ENCODE results near the gene ADAMTS2.

The ADAMTS2 gene

DNA sequence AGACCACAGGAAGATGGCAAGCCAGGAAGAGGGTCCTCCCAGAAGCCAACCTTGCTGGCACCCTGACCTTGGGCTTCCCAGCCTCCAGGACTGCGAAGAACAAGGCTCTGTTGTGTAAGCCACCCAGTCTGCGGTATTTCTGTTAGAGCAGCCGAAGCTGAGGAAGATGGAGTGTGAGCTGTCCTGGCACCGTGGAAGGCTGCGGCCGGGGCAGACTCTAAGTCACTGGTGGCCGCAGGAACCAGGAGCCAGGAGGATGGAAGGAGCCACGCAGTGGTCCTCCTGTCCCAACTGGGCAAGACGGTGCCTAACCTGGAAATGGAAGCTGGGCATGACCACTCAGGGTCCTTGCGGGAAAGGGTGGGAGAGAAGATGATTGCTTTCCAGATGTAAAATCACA, 196.0 kb downstream of the ADAMTS2 start:
- DNase-seq (ENCODE audit: low read depth in 3 of 3, low spot score in 1 of 3) = no peak

DNA sequence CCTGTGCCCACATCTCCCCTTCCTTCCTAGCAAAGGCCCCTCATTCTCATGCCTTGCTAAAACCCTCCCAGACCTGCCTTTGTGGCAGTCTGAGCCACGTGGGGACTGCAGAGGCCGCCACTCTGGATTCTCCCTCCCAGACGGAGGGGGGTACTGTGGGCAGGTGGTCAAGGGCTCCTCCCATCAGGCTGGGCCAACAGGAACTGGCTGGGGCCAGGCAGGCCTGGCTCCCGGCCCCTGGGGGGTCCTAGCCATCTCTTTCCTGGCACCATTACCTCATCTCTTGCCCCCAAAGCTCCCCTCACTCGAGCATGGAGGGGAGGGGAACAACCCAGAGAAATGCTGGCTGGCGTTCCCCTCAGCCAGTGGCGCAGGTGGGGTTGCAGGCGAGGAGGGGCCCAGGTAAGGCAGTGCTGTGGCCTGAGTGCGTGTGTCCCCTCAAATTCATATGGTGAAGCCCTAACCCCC, 196.5 kb downstream of the ADAMTS2 start:
- DNase-seq (ENCODE audit: low read depth in 3 of 3, low spot score in 1 of 3) = no peak

- DNase-seq (ENCODE audit: low read depth in 3 of 3, low spot score in 1 of 3) = no peak
Measured at GRCh38 chr5:179147991-179148702, 197.1 kb downstream of the ADAMTS2 start.

DNA sequence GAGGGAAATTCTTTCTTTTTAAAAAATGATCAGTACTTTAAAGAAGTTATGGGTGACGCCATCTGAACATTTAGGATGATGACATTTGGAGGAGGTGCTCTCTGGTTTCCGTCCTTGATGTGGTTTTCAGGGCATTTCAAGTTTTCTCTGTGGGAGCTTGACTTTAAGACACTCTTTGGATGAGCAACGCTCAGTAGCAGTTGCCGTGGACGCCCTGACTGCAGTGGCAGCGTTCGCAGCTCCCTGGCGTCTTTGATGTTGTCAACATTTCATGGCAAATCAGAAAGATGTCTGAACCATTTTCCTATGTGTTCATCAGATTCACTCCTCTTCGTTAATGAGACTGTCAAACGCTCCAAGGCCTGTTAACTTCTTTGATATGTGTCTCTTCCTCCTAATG, 199.0 kb downstream of the ADAMTS2 start:
- DNase-seq (ENCODE audit: low read depth in 3 of 3, low spot score in 1 of 3) = peak in 1 of 3 donors; percentile 18

DNA sequence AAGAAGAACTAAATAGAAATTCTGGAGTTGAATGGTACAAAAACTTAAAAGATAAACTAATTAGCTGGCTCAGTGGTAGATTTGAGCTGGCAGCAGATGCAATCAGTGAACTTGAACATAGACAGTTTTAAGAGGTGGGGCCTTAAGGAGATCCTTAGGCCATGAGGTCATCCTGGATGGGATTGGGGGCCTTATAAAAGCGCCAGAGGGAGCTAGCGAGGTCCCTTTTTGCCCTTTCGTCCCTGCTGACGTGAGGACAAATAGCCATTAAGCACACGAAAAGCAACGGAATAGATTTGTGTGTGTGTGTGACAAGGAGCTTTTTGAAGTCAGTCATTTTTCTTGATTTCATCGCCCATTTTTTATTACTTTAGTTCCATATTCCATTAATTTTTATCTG, 201.8 kb downstream of the ADAMTS2 start:
- no peak for DNase-seq (ENCODE audit: low read depth in 3 of 3, low spot score in 1 of 3)

DNA sequence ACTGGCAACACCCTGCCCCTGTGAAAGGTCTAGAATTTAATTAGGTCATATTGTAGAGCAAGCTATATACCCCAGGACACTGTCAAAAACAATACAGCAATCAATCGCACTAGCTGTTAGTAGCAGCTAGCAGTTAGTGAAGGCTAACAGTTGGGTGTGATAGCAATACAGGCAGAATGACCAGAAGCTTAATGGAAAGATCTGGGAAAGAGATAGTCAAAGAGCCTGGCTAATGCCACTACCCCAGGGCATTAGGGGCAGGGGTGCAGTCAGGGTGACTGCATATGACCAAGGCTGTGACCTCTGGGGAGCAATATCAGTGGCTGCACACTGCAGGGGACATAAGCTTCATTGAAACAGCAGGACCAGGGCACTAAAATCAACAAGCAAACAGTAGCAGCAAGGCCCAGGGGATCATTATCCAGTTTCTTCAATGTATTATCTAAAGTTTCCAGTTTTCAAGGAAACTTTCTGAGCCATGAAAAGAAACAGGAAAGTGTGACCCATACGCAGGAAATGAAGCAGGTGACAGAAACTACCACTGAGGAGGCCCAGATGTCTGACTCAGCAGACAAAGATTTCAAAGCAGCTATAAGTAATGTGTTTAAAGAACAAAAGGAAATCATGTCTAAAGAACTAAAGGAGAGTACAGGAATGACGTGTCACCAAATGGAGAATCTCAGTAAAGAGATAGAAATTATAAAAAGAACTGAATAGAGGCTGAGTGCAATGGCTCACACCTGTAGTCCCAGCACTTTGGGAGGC, 202.6 kb downstream of the ADAMTS2 start:
- no peak for DNase-seq (ENCODE audit: low read depth in 3 of 3, low spot score in 1 of 3)

DNA sequence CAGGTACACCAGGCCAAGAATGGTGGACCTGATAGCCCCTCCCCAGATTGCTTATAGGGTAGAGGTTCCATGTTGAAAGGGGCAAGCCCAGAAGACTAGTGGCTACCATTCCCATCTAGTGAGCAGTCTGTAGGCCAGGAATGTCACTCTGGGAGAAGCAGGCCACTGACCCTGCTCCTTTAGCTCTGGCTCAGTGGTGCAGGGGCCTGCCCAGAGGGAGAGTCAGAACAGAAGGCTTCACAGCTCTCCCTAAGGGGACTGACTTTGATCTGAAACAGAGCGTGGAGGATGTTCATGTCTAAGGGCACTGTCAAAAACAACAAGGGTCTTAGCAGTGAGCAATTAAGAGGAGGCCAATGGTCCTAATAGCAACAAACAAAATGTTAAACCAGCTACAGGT, 203.4 kb downstream of the ADAMTS2 start:
- DNase-seq (ENCODE audit: low read depth in 3 of 3, low spot score in 1 of 3) = no peak

DNA sequence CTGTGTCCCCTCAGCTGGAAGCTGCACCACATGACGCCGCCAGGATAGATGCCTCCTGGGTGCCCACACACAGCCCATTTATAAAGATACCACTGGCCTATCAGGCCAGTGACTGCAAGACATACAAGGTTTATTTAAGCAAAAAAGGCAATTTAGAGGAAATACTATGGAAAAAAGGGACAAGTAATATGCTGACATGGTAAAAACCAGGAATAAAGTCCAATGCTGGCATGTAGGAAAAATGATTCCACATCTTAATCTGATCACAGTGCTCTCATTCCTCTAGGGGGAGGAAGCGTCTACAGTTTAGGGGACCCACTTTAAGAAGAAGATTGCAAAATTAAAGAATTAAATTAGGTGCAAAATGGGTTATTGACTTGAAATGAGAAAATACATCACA, 205.0 kb downstream of the ADAMTS2 start:
- no peak for DNase-seq (ENCODE audit: low read depth in 3 of 3, low spot score in 1 of 3)

GRCh38 chr5:179139936-179140235, 205.4 kb downstream of the ADAMTS2 start:
- no peak for DNase-seq (ENCODE audit: low read depth in 3 of 3, low spot score in 1 of 3)

DNA sequence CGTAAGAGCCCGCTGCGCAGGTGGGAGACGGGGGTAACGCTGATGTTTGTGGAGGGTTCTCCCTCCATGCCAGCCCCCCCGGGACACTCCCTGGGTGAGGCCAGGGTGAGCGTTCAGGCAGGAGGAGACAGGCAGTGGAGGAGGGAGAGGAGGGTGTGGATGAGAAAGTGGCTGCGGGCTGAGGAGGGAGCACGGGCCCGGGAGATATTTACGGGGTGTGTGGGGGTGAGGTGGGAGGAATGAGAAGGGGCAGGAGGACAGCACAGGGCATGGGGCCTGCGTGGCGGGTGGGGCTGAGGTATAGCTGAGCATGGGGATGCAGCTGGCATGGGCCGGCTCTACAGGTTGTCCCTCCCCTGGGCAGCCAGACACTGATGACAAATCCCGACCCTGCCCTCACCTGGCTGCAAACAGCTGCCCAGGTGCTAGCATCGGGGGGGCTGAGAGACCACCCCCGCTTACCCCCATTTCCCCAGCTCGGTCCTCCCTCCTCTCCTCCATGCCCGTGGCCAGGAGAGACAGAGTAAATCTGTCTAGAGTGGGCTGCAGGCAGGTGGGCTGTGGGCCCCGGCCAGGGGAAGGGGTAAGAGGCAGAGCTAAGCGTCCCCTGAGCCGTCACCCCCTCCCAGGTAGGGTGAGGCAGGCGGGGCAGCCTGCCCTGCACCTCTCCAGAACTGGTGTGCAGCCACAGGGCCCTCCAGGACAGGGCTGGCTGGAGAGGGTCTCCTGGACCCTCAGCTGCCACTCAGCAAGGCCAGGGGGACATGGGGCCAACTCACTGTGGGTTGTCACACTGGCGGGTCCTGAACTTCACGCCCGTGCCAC, 205.9 kb downstream of the ADAMTS2 start:
- no peak for DNase-seq (ENCODE audit: low read depth in 3 of 3, low spot score in 1 of 3)

DNA sequence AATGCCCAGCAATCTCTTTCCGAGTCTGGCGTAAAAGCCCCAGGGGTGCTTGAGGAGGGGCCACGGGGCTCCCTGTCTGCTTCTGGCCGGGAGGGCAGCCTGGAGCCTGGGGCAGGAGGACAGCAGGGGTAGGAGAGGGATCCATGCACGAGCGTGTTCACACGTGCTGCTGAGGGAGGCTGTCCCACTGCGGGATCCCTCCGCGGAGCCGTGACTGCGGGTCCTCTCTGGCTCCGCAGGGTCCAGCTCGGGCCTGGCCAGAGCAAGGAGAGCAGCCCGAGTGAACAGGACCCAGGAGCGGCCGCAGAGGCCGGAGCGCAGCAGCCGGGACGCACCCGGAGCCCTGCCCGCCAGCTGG, 206.7 kb downstream of the ADAMTS2 start:
- DNase-seq (ENCODE audit: low read depth in 3 of 3, low spot score in 1 of 3) = no peak

DNA sequence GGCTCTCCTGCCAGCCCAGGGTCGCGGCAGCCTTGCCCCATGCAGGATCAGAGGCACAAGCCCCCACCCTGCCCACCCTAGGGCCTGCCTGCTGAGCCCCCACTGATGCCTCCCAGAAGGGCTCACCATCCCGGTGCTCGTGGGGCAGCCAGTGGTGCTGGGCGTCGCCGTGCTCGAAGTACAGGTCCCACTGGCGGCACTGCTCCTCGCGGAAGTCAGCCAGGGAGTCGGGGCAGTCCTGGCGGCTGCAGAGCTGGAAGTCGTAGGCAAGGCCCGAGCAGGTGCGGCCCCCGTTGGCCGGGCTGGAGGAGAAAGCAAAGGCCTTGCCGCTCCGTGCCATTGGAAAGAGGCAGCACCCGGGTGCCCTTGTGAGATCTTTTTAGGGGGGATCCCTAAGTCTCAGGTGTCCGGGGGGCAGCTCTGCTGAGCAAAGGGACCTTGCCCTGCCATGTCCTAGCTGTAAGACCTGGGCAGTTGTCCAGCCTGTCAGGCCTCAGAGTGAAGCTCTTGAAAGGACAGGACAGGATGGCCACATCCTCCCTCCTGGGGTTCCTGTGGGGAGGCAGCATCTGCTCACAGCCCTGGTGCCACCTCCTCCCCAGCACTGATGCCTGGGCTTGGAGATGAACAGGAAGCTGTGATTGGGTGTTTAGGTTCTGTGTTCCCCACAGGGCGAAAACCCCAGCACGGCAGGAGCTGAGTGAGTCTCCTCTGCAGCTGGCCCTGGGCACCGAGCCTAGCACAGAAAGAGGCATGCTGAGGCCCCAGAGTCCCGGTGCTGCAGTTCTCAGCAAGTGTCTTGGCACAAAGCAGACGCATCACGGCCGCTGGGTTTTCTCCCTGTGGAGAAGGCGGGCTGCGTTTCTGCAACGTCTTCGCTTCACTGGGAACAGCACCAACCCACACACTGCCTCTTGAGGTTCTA, 207.4 kb downstream of the ADAMTS2 start:
- no peak for DNase-seq (ENCODE audit: low read depth in 3 of 3, low spot score in 1 of 3)

- DNase-seq (ENCODE audit: low read depth in 3 of 3, low spot score in 1 of 3) = no peak
Measured at GRCh38 chr5:179137016-179137642, 208.1 kb downstream of the ADAMTS2 start.

- DNase-seq (ENCODE audit: low read depth in 3 of 3, low spot score in 1 of 3) = no peak
Measured at GRCh38 chr5:179135441-179136215, 209.6 kb downstream of the ADAMTS2 start.

GRCh38 chr5:179135006-179135405, 210.3 kb downstream of the ADAMTS2 start:
- DNase-seq (ENCODE audit: low read depth in 3 of 3, low spot score in 1 of 3) = no peak

DNA sequence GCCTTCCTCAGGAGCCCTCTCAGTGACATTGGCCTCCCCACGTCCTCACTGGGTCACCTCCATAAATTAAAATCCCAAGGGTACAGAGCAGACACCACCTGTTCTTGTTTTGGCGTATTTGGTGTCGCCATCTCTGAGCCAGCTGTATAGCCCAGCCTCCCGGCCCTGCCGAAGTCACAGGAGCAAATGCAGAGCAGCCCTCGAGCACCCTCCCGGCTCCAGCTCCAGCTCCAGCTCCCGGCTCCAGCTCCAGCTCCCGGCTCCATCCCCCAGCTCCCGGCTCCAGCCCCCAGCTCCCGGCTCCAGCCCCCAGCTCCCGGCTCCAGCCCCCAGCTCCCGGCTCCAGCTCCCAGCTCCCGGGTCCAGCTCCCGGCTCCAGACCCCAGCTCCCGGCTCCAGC, 210.8 kb downstream of the ADAMTS2 start:
- DNase-seq (ENCODE audit: low read depth in 3 of 3, low spot score in 1 of 3) = no peak

GRCh38 chr5:179132586-179133355, 212.5 kb downstream of the ADAMTS2 start:
- DNase-seq (ENCODE audit: low read depth in 3 of 3, low spot score in 1 of 3) = no peak

DNA sequence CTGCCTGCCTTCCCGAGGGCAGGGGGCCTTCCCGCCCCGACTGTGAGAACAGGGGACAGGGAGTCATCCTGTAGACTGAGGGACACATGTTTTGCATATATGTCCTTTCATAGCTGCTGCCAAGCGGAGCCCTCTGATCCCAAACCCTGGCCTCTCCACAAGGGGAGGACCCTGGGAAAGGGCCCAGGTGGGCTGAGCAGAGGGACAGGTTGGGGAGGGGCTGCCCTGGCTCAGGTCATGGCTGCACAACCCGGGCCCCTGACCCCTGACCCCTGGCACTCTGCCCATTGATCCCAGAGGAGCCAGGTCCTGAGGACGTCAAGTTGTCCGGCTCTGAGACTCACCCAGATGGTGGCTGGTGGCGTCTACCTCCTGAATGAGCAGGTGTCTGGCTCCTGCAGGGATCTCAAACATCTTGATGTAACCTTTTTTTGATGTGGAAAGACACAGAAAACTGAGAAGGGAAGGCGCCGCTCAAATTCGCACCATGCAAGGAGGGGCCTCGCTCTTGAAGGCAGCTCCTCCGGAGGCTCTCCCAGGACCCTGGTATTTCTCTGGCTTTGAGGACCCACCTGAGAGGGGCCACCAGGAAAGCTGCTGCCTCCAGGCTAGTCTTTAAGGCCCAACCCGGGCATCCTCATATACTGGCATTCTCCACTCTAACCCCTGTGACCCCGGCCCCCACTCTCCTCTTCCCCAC, 213.2 kb downstream of the ADAMTS2 start:
- DNase-seq (ENCODE audit: low read depth in 3 of 3, low spot score in 1 of 3) = no peak

Measured in stimulated activated CD4-positive, alpha-beta T cell treated with anti-CD3 and anti-CD28 coated beads, TNF-alpha, amount 100 ng/mL, for 1 hour (primary cell).